ENCODE measurements around the gene GALNT9.
"Not testable (repeated sequence)": the region's sequence is repeated elsewhere in the genome, so short reads cannot be mapped to it uniquely, and the experiment has no call there.

GALNT9 gene

DNA sequence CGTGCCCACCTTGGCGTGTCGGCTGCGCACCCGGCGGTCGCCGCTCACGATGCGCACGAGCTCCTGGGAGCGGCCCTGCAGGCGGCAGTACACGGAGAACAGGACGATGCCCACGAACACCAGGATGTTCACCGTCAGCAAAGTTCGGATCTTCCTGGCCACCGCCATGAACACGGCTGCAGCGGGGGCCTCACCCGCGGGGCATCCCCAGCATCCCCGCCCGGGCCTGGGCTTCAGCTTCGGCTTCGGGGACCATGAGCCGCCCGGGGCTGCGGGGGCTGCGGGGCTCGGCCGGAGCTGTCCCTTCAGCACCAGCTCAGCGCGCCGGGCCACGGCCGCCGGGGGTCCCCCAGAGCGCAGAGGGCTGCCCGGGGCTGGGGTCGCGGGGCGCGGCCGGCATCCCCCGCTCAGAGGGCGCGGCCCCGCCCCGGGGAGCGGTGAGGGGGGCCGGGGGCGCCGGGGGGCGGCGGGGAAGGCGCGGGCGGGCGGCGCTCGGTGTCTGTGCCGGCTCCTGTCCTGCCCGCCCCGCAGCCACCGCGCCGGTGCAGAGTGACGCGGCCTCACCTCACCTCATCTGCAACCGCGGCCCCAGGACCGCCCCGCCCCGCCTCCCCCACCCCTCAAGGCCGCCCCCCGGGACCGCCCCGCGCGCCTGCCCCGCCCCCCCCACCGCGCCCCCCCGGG, at the start of gene GALNT9:
Gene GALNT9 (minus strand): TSS at position 554 of the 684 bp plus-strand sequence. CDS start 386 bp downstream, at position 168.
- no peak for DNase-seq

GRCh38 chr12:132379057-132379456, 49.7 kb upstream of the GALNT9 start:
- DNase-seq: not testable (repeated sequence)

DNA sequence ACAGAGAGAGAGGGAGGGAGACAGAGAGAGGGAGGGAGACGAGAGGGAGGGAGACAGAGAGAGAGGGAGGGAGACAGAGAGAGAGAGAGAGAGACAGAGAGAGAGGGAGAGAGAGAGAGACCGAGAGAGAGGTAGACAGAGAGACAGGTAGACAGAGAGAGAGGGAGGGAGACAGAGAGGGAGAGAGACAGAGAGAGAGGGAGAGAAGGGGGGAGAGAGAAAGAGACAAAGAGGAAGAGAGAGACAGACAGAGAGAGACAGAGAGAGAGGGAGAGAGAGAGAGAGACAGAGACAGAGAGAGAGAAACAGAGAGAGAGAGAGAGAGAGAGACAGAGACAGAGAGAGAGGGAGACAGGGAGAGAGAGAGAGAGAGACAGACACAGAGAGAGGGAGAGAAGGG, 47.8 kb upstream of the GALNT9 start:
- no peak for DNase-seq

- no peak for DNase-seq
Observed at GRCh38 chr12:132376464-132376830, 47.1 kb upstream of the GALNT9 start.

DNA sequence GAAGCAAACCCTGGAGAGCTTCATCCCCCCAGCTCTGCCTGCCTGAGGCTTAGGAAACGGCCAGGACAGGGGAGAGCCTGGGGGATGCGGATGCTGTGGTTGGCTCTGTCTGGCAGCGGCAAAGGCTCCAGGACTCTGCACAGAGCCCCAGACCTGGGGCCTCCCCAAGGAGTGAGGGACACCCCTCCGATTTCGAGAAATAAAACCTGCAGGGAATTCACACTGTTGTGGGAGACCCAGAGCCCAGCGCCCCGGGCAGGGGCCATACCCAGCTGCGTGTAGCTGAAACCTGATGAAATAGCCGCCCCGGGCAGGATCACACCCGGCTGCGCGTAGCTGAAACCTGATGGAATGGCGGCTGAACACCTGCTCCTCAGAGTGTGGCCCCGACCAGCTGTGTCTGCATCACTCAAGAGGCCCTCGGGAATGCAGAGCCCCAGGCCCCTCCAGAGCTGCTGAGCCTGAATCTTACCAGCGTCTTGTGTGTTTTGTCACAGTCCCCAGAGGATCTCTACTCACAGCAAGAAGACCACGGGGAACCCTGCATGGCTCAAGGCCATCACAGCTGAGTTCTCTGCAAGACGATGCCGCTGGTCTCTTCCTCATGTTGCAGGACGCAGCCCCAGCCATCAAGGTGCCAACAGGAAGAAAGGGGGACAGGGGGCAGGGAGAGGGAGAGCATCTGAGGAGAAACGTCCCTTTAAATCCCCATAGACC, 46.5 kb upstream of the GALNT9 start:
- DNase-seq: no peak

GRCh38 chr12:132374612-132375445, 45.4 kb upstream of the GALNT9 start:
- no peak for DNase-seq

- no peak for DNase-seq
Observed at GRCh38 chr12:132373901-132374611, 44.7 kb upstream of the GALNT9 start.

DNA sequence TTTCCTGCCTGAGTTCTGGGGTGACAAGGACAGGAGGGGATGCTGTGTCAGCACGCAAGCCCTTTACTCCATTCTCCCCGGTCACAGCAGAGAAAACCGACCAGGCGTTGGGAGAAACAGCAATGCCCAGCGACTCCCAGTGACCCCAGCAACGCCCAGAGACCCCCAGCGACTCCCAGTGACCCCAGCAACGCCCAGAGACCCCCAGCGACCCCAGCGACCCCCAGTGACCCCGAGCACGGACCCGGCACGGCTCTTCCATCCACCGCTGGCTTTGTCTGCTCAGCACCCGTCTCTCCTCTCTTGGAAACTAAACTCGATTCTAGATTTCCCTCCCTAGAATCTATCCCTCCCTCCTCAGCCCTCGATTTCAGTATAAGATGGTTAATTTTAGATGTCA, 38.5 kb upstream of the GALNT9 start:
- no peak for DNase-seq

DNA sequence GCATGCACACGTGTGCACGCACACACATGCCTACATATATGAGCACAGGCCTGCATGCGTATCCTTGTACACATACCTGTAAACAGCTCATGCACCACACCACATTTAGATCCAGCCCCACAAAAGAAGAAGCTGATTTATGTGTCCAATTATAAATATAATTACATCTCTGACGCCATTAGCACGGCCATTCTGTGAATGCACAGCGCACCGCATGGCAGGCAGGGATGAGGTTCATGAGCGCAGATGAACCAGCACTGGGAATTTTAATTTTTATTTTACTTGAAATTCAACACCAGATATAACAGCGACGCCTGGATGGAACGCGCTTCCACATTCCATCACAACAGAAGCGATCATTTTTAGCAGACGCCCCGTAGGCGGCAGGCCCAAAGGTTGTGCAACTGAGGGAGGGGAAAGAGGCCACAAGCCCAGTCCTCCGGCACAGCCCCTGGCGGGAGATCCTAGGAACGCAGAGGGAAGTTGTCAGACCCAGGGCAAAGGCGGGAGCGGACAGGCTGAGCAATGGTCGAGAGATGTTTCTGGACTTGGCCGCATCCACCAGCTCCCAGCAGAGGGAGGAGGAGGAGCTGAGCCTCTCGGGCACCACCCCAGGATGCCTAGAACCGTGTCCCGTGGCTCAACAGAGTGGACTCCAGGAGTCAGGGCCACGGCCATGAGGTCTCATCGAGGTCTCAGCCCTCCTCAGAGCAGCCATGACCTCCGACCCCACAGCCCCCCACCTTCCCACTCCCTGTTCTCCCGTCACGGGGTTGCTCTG, 37.9 kb upstream of the GALNT9 start:
- DNase-seq: no peak

GRCh38 chr12:132366341-132366861, 37.0 kb upstream of the GALNT9 start:
- DNase-seq: no peak

DNA sequence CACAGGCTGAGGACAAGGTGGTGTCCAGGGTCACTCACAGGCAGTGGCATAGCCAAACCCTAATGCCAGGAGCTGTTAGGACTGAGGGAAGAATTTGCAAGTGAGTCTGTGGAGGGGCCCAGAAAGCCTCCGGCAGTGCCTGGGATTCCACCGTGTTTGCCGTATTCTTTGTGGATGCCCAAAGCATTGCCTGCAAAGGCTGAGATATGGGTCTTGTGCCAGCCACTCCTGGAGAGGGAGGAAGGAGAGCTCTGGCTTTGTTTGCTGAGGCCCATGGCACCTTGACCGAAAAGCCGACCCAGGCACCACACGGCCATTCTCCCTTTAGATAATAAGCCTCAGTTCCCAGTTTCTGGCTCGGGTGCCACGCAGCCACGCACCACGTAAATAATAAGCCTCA, 35.8 kb upstream of the GALNT9 start:
- no peak for DNase-seq

- DNase-seq: no peak
Observed at GRCh38 chr12:132364348-132364902, 35.0 kb upstream of the GALNT9 start.

DNA sequence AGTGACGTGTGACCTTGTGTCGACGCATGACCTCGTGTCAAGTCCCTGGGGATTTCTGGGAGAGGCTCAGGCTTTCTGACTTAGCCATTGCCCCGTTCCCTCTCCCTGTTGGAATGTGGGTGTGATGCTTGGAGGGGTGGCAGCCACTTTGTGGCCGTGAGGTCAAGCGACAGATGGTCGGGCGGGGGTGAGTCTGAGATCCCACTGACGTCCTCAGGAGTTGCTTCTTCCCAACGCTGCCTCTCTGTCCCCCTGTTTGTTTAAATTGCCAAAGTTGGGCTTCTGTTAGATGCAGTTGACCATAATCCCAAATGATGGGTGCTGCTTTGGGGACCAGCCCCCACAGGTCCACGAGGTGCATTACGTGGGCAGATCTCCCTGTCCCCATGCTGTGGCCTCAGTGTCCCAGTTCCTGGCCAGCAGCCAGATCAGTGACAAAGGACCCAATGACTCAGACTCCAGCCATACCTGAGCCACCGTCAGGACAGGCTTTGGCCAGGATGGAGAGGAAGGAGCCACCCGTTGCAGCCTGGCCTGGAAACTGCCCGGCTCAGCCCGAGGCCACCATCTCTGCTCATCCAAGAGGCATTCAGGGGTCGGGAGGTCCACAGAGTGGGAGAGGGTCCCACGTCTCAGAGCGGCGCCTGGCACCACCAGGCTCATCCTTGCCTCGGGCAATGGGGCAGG, 34.4 kb upstream of the GALNT9 start:
- no peak for DNase-seq

DNA sequence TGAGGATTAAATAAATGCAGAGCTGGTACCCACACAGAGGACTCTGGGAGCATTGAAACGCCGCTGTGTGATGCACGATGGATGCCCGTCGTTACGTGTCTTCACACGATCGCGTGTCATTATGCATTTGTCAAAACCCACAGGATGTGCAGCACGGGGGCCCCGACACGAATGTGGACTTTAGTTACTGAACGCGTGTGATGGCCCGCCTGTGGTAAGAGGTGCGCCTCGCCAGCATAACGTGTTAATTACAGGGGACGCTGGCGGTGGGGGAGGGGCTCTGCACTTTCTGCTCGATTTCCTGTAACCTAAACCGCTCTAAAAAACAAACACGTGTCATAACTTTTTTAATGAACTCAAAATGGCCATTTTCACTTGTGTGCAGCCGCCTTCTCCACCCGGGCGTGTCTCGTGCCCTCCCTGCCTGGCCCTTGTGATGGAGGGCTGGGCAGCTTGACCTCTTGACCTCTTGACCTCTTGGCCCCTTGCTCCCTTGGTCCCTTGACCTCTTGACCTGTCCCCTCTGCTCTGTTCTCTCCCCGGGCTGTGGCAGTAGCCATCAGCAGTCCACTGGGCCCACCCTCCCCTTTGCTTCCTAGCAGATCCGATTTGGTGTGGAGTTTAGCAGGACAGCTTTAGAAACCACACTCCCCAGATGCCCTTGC, 33.7 kb upstream of the GALNT9 start:
- DNase-seq: no peak

DNA sequence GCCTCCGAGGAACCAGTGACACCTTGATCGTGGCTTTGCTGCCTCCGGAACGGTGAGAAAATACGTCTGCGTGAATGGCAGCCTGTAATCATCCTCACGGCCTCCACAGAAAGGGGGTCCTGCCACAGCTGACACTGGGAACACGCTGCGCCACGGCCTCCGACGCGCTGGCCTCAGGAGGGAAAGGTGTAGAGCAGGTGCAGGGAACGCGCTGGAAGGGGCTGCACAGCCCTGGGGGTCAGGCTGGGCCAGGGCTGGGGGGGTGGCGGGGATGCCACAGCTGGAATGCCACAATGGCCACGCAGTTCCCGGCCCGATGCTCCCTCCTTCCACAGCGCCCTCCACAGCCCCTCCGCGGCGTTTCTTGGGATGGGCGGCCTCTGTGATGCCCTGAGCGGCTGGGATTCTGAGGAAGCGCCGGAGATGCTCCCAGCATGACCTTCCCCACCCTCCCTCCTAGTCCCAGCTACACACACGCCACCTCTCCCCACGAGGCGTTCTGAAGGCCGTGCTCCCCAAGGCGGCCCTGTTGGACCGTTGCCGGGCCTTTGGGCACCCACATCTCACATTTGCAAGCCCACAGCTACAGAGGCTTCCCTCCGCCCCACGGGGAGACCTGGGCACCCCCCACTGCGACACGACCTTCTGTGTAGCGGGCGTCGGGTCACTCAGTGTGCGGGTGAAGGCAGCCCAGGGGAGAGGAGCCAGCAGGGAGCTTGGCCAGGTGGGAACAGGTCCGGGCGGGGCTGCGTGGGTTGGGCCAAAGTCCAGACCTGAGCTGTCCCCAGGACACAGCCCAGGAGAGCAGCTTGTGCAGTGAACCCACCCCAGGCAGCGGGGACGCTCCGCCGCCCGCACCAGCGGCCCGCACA, 31.8 kb upstream of the GALNT9 start:
- DNase-seq: no peak

DNA sequence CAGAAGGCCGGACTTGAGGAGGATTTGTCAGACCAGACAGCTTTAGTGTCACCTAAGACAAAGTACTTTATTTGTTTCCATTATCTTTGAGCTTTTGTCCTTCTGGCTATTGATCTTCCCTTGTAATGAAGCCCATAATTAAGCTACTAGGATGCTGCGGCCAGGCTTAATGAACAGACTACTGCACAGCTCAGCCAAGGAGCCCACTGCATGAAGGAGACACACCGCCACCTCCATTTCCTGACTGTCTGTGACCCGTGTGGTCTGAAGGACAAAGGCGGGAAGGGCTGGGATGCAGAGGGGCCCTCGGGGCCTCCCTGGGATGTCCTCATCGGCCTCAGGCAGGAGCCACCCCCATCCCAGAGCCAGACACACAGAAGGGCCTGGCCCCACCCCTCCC, 31.0 kb upstream of the GALNT9 start:
- DNase-seq: no peak

DNA sequence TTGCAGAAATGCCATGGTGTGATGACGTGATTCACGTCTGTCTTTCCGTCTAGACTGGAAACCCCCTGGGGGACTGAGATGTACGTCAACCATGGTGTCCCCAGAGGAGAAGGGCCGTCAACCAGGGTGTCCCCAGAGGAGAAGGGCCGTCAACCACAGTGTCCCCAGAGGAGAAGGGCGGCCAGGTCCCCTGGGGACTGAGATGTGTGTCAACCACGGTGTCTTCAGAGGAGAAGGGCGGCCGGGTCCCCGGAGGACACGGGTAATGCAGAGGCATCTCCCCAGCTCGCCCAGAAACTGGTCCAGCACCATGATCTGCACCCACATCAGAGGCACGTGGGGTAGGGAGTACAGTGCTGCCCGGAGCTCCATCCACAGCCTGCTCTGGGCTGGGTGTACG, 30.6 kb upstream of the GALNT9 start:
- no peak for DNase-seq

DNA sequence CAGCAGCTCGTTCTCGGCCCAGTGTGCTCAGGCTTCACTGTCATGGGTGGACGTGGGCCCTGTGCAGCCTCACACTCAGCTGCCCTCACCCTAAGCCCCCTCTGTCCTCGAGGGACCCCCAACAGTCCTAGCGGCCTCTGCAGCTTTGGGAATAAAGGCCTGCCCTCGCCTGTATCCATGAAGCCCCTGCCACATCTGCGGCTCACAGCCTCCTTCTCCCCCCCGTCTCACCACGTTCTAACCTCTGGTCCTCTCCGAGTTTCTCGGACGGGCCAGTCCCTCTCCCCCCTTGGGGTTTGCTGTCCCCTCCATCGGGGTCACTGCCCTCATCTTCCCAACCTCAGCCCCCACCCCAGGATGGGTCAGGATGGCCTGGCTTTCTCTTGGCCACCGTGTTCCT, 30.2 kb upstream of the GALNT9 start:
- DNase-seq: no peak
